ENCODE results near the gene DEFB128. TPM values are rescaled to one million over a fixed set of nuclear protein-coding genes. Genes with fewer than 3 reads are reported as not detected.
"Not testable (repeated sequence)": the region's sequence is repeated elsewhere in the genome, so short reads cannot be mapped to it uniquely, and the experiment has no call there.

DEFB128 gene
- polyA plus RNA-seq: not detected

DNA sequence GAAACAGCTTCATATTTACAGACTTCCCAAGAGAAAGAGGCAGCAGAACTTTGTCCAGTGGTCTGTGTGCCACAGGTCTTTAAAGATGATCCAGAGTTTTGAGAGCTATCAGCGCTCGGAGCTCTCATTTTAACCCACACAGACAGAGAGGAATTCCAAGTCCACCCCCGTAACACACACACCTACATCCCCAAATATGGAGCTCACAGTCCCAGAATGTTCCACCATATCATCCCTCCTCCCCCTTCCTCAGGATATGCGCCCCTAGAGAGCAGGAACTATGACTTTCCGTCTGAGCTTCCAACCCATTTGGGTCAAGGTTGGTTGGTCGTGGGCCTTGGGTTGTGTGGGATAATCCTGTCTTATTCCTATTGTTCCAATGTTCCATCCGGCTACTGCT lies at the start of gene DEFB128:
Gene DEFB128, minus strand, starts transcription at position 101 of the 400 bp plus-strand sequence. Its CDS starts 88 bp downstream, at position 13.
- 54 to 62% methylated on average over 7 of the region's 7 CpGs for WGBS, 2 donors
- Histone ChIP-seq H3K36me3 (ENCODE audit: control insufficient read depth in 2 of 2, insufficient read depth in 2 of 2, low read length in 1 of 2) (no peaks in the 10 kb centered on the region), H3K4me3 (ENCODE audit: low read depth in 1 of 2, low read length in 2 of 2) (no peak within 1 kb of the TSS), H3K27ac (ENCODE audit: low read depth in 2 of 2, low read length in 1 of 2) (no peak within 1 kb of the TSS), H3K9me3 (ENCODE audit: control insufficient read depth in 2 of 2, insufficient read depth in 1 of 2, low read depth in 1 of 2, low read length in 1 of 2) (peaks cover 0 to 3% of the 10 kb centered on the region in 2 donors), H3K4me1 (ENCODE audit: control insufficient read depth in 2 of 2, insufficient read depth in 2 of 2, low read length in 1 of 2) (no peaks in the 10 kb centered on the region), H3K27me3 (ENCODE audit: control insufficient read depth in 1 of 2, insufficient read depth in 2 of 2, low read length in 2 of 2) (no peaks in the 10 kb centered on the region)

- WGBS, 2 donors: 43 to 44% methylated on average over 3 of the region's 3 CpGs
- Histone ChIP-seq H3K4me1 (ENCODE audit: control insufficient read depth in 2 of 2, insufficient read depth in 2 of 2, low read length in 1 of 2) (no peaks in the 10 kb centered on the region), H3K9me3 (ENCODE audit: control insufficient read depth in 2 of 2, insufficient read depth in 1 of 2, low read depth in 1 of 2, low read length in 1 of 2) (no peaks in the 10 kb centered on the region), H3K27me3 (ENCODE audit: control insufficient read depth in 1 of 2, insufficient read depth in 2 of 2, low read length in 2 of 2) (no peaks in the 10 kb centered on the region), H3K4me3 (ENCODE audit: low read depth in 1 of 2, low read length in 2 of 2) (no peak overlapping the region), H3K27ac (ENCODE audit: low read depth in 2 of 2, low read length in 1 of 2) (no peak overlapping the region), H3K36me3 (ENCODE audit: control insufficient read depth in 2 of 2, insufficient read depth in 2 of 2, low read length in 1 of 2) (no peaks in the 10 kb centered on the region)
Measured at GRCh38 chr20:237929-238328, 48.4 kb upstream of the DEFB128 start.

- Histone ChIP-seq H3K4me1 (ENCODE audit: control insufficient read depth in 2 of 2, insufficient read depth in 2 of 2, low read length in 1 of 2) (no peaks in the 10 kb centered on the region), H3K36me3 (ENCODE audit: control insufficient read depth in 2 of 2, insufficient read depth in 2 of 2, low read length in 1 of 2) (no peaks in the 10 kb centered on the region), H3K27ac (ENCODE audit: low read depth in 2 of 2, low read length in 1 of 2) (no peak overlapping the region), H3K4me3 (ENCODE audit: low read depth in 1 of 2, low read length in 2 of 2) (no peak overlapping the region), H3K9me3 (ENCODE audit: control insufficient read depth in 2 of 2, insufficient read depth in 1 of 2, low read depth in 1 of 2, low read length in 1 of 2) (no peaks in the 10 kb centered on the region), H3K27me3 (ENCODE audit: control insufficient read depth in 1 of 2, insufficient read depth in 2 of 2, low read length in 2 of 2) (no peaks in the 10 kb centered on the region)
- WGBS, 2 donors: 31 to 54% methylated on average over 4 of the region's 4 CpGs
Measured at GRCh38 chr20:237489-237888, 48.0 kb upstream of the DEFB128 start.

GRCh38 chr20:235891-236290 lies 46.4 kb upstream of the DEFB128 start:
- H3K9me3 ChIP-seq (ENCODE audit: control insufficient read depth in 2 of 2, insufficient read depth in 1 of 2, low read depth in 1 of 2, low read length in 1 of 2): no peaks in the 10 kb centered on the region
- H3K27me3 ChIP-seq (ENCODE audit: control insufficient read depth in 1 of 2, insufficient read depth in 2 of 2, low read length in 2 of 2): no peaks in the 10 kb centered on the region
- H3K4me3 ChIP-seq (ENCODE audit: low read depth in 1 of 2, low read length in 2 of 2): no peak overlapping the region
- no peaks in the 10 kb centered on the region for H3K4me1 ChIP-seq (ENCODE audit: control insufficient read depth in 2 of 2, insufficient read depth in 2 of 2, low read length in 1 of 2)
- no peaks in the 10 kb centered on the region for H3K36me3 ChIP-seq (ENCODE audit: control insufficient read depth in 2 of 2, insufficient read depth in 2 of 2, low read length in 1 of 2)
- H3K27ac ChIP-seq (ENCODE audit: low read depth in 2 of 2, low read length in 1 of 2): no peak overlapping the region
- WGBS, 2 donors: 43 to 55% methylated on average over 1 of the region's 1 CpG

GRCh38 chr20:227439-228105 lies 38.1 kb upstream of the DEFB128 start:
- Histone ChIP-seq H3K36me3 (ENCODE audit: control insufficient read depth in 2 of 2, insufficient read depth in 2 of 2, low read length in 1 of 2) (no peaks in the 10 kb centered on the region), H3K9me3 (ENCODE audit: control insufficient read depth in 2 of 2, insufficient read depth in 1 of 2, low read depth in 1 of 2, low read length in 1 of 2) (no peaks in the 10 kb centered on the region)
- 77 to 81% methylated on average over 3 of the region's 3 CpGs for WGBS, 2 donors

GRCh38 chr20:226958-227357 lies 37.4 kb upstream of the DEFB128 start, which contains the start of gene DEFB129:
TSS of gene DEFB129 (plus strand) at chr20:227258. CDS start at chr20:227289, 31 bp downstream.
- H3K9me3 ChIP-seq (ENCODE audit: control insufficient read depth in 2 of 2, insufficient read depth in 1 of 2, low read depth in 1 of 2, low read length in 1 of 2): no peaks in the 10 kb centered on the region
- no peaks in the 10 kb centered on the region for H3K36me3 ChIP-seq (ENCODE audit: control insufficient read depth in 2 of 2, insufficient read depth in 2 of 2, low read length in 1 of 2)
- no peak within 1 kb of the TSS for H3K4me3 ChIP-seq (ENCODE audit: low read depth in 1 of 2, low read length in 2 of 2)
- no peaks in the 10 kb centered on the region for H3K4me1 ChIP-seq (ENCODE audit: control insufficient read depth in 2 of 2, insufficient read depth in 2 of 2, low read length in 1 of 2)
- peaks cover 0 to 3% of the 10 kb centered on the region in 2 donors for H3K27me3 ChIP-seq (ENCODE audit: control insufficient read depth in 1 of 2, insufficient read depth in 2 of 2, low read length in 2 of 2)
- no peak within 1 kb of the TSS for H3K27ac ChIP-seq (ENCODE audit: low read depth in 2 of 2, low read length in 1 of 2)
- WGBS, 2 donors: 74 to 84% methylated on average over 3 of the region's 3 CpGs

More at GRCh38 chr20:227439-228105, 38.1 kb upstream of the DEFB128 start:
- no peaks in the 10 kb centered on the region for H3K4me1 ChIP-seq (ENCODE audit: control insufficient read depth in 2 of 2, insufficient read depth in 2 of 2, low read length in 1 of 2)
- no peak overlapping the region for H3K27ac ChIP-seq (ENCODE audit: low read depth in 2 of 2, low read length in 1 of 2)
- H3K4me3 ChIP-seq (ENCODE audit: low read depth in 1 of 2, low read length in 2 of 2): no peak overlapping the region
- peaks cover 0 to 3% of the 10 kb centered on the region in 2 donors for H3K27me3 ChIP-seq (ENCODE audit: control insufficient read depth in 1 of 2, insufficient read depth in 2 of 2, low read length in 2 of 2)

DNA sequence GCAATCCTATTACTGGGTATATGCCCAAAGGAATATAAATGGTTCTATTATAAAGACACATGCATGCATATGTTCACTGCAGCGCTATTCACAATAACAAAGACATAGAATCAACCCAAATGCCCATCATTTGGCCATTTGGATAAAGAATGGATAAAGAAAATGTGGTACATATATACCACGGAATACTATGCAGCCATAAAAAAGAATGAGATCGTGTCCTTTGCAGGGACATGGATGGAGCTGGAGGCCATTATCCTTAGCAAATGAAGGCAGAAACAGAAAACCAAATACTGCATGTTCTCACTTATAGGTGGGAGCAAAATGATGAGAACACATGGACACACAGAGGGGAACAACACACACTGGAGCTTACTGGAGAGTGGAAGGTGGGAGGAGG lies 36.4 kb upstream of the DEFB128 start:
- not testable (repeated sequence) for H3K9me3 ChIP-seq (ENCODE audit: control insufficient read depth in 2 of 2, insufficient read depth in 1 of 2, low read depth in 1 of 2, low read length in 1 of 2); H3K4me3 ChIP-seq (ENCODE audit: low read depth in 1 of 2, low read length in 2 of 2); H3K36me3 ChIP-seq (ENCODE audit: control insufficient read depth in 2 of 2, insufficient read depth in 2 of 2, low read length in 1 of 2); H3K27ac ChIP-seq (ENCODE audit: low read depth in 2 of 2, low read length in 1 of 2); H3K27me3 ChIP-seq (ENCODE audit: control insufficient read depth in 1 of 2, insufficient read depth in 2 of 2, low read length in 2 of 2); H3K4me1 ChIP-seq (ENCODE audit: control insufficient read depth in 2 of 2, insufficient read depth in 2 of 2, low read length in 1 of 2)
- 85 to 87% methylated on average over 3 of the region's 3 CpGs for WGBS, 2 donors

GRCh38 chr20:221258-221830 lies 31.8 kb upstream of the DEFB128 start:
- H3K27me3 ChIP-seq (ENCODE audit: control insufficient read depth in 1 of 2, insufficient read depth in 2 of 2, low read length in 2 of 2): no peaks in the 10 kb centered on the region
- no peak overlapping the region for H3K27ac ChIP-seq (ENCODE audit: low read depth in 2 of 2, low read length in 1 of 2)
- H3K4me1 ChIP-seq (ENCODE audit: control insufficient read depth in 2 of 2, insufficient read depth in 2 of 2, low read length in 1 of 2): no peaks in the 10 kb centered on the region
- no peak overlapping the region for H3K4me3 ChIP-seq (ENCODE audit: low read depth in 1 of 2, low read length in 2 of 2)
- H3K36me3 ChIP-seq (ENCODE audit: control insufficient read depth in 2 of 2, insufficient read depth in 2 of 2, low read length in 1 of 2): no peaks in the 10 kb centered on the region
- H3K9me3 ChIP-seq (ENCODE audit: control insufficient read depth in 2 of 2, insufficient read depth in 1 of 2, low read depth in 1 of 2, low read length in 1 of 2): no peaks in the 10 kb centered on the region
- WGBS, 2 donors: 55 to 62% methylated on average over 1 of the region's 1 CpG

GRCh38 chr20:219290-220115 lies 30.0 kb upstream of the DEFB128 start:
- H3K36me3 ChIP-seq (ENCODE audit: control insufficient read depth in 2 of 2, insufficient read depth in 2 of 2, low read length in 1 of 2): no peaks in the 10 kb centered on the region
- no peak overlapping the region for H3K4me3 ChIP-seq (ENCODE audit: low read depth in 1 of 2, low read length in 2 of 2)
- no peak overlapping the region for H3K27ac ChIP-seq (ENCODE audit: low read depth in 2 of 2, low read length in 1 of 2)
- WGBS, 2 donors: 0 to 2% methylated on average over 1 of the region's 1 CpG
- no peaks in the 10 kb centered on the region for H3K27me3 ChIP-seq (ENCODE audit: control insufficient read depth in 1 of 2, insufficient read depth in 2 of 2, low read length in 2 of 2)
- no peaks in the 10 kb centered on the region for H3K4me1 ChIP-seq (ENCODE audit: control insufficient read depth in 2 of 2, insufficient read depth in 2 of 2, low read length in 1 of 2)
- no peaks in the 10 kb centered on the region for H3K9me3 ChIP-seq (ENCODE audit: control insufficient read depth in 2 of 2, insufficient read depth in 1 of 2, low read depth in 1 of 2, low read length in 1 of 2)

Measured in esophagus (tissue), 2 donors.